Liver (tissue), 9 donors: ENCODE measurements around the gene TMEM179. TPM values are rescaled to one million over a fixed set of nuclear protein-coding genes. Genes with fewer than 3 reads are reported as not detected.

Experiments used
- DNase-seq: peaks from one replicate; pipeline ENCODE4 v3.0.0-alpha.2; 2017; ENCODE audit warnings: low spot score
- H3K27ac ChIP-seq, 2 donors: one replicate each; pipeline ENCODE4 v1.7.0; 2013; ENCODE audit warnings: inconsistent platforms in 2 of 2, low read length in 2 of 2, control low read depth in 1 of 2, low read depth in 1 of 2, mild to moderate bottlenecking in 1 of 2
- H3K27me3 ChIP-seq, 4 donors: one replicate each; pipeline versions ENCODE4 v1.6.1 to v1.7.0; 2013; ENCODE audit warnings: low read length in 3 of 4, inconsistent platforms in 1 of 4, mild to moderate bottlenecking in 1 of 4, moderate library complexity in 1 of 4; ENCODE audit not compliant: control insufficient read depth in 4 of 4, insufficient read depth in 4 of 4
- H3K36me3 ChIP-seq, 4 donors: one replicate each; pipeline versions ENCODE4 v1.6.1 to v1.7.0; 2013; ENCODE audit warnings: low read length in 3 of 4, mild to moderate bottlenecking in 3 of 4, low read depth in 1 of 4, moderate library complexity in 1 of 4; ENCODE audit not compliant: control insufficient read depth in 4 of 4, insufficient read depth in 3 of 4
- H3K4me1 ChIP-seq, 4 donors: one replicate each; pipeline versions ENCODE4 v1.6.1 to v1.7.0; 2013; ENCODE audit warnings: low read length in 3 of 4, mild to moderate bottlenecking in 3 of 4, moderate library complexity in 1 of 4; ENCODE audit not compliant: control insufficient read depth in 4 of 4, insufficient read depth in 4 of 4
- H3K4me3 ChIP-seq, 3 donors: one replicate each; pipeline versions ENCODE4 v1.6.1 to v1.7.0; 2013; ENCODE audit warnings: low read length in 3 of 3, control low read depth in 1 of 3, low read depth in 1 of 3, mild to moderate bottlenecking in 1 of 3
- H3K9ac ChIP-seq, 2 donors: one replicate each; pipeline ENCODE4 v1.7.0; 2013; ENCODE audit warnings: low read length in 2 of 2, mild to moderate bottlenecking in 2 of 2, moderate library complexity in 2 of 2, control low read depth in 1 of 2, low read depth in 1 of 2
- H3K9me3 ChIP-seq, 4 donors: one replicate each; pipeline versions ENCODE4 v1.6.1 to v1.7.0; 2013; ENCODE audit warnings: low read length in 3 of 4; ENCODE audit not compliant: control insufficient read depth in 4 of 4
- ATF3 ChIP-seq: IDR thresholded peaks from 2 replicates; pipeline ENCODE4 v1.6.1; 2016; ENCODE audit warnings: antibody characterized with exemption
- CTCF ChIP-seq: fragments of 150-350 bp; IDR thresholded peaks from 2 replicates; pipeline ENCODE4 v1.5.1; 2017; ENCODE audit warnings: improper control_type of control experiment, low read depth, low read length; ENCODE audit not compliant: missing input control
- EGR1 ChIP-seq, 2 donors: IDR thresholded peaks; 2 replicates each; pipeline ENCODE4 v1.6.1; 2016 to 2018; ENCODE audit warnings: antibody characterized with exemption in 2 of 2, low read depth in 2 of 2
- FOXA1 ChIP-seq: IDR thresholded peaks from 2 replicates; pipeline ENCODE4 v1.6.1; 2016; ENCODE audit warnings: antibody characterized with exemption
- FOXA2 ChIP-seq: IDR thresholded peaks from 2 replicates; pipeline ENCODE4 v1.6.1; 2016; ENCODE audit warnings: antibody characterized with exemption
- GABPA ChIP-seq, 2 donors: IDR thresholded peaks in 1 of 2; conservative IDR thresholded peaks in 1 of 2; 2 replicates each; pipeline ENCODE4 v1.6.1; 2016; ENCODE audit warnings: antibody characterized with exemption in 2 of 2, mild to moderate bottlenecking in 1 of 2, moderate library complexity in 1 of 2
- HNF4A ChIP-seq, 2 donors: conservative IDR thresholded peaks; 2 replicates each; pipeline ENCODE4 v1.6.1; 2016; ENCODE audit warnings: antibody characterized with exemption in 2 of 2, mild to moderate bottlenecking in 2 of 2
- JUND ChIP-seq, 2 donors: IDR thresholded peaks; 2 replicates each; pipeline ENCODE4 v1.6.1; 2016; ENCODE audit warnings: antibody characterized with exemption in 2 of 2
- MAX ChIP-seq: IDR thresholded peaks from 2 replicates; pipeline ENCODE4 v1.6.1; 2016; ENCODE audit warnings: antibody characterized with exemption
- NR2F2 ChIP-seq: IDR thresholded peaks from 2 replicates; pipeline ENCODE4 v1.6.1; 2016; ENCODE audit warnings: antibody characterized with exemption
- RAD21 ChIP-seq, 2 donors: IDR thresholded peaks; 2 replicates each; pipeline ENCODE4 v1.6.1; 2016; ENCODE audit warnings: antibody characterized with exemption in 2 of 2, mild to moderate bottlenecking in 2 of 2
- REST ChIP-seq: IDR thresholded peaks from 2 replicates; pipeline ENCODE4 v1.6.1; 2016; ENCODE audit warnings: antibody characterized with exemption, mild to moderate bottlenecking
- RXRA ChIP-seq, 2 donors: IDR thresholded peaks; 2 replicates each; pipeline ENCODE4 v1.6.1; 2017 to 2018; ENCODE audit warnings: antibody characterized with exemption in 2 of 2, mild to moderate bottlenecking in 1 of 2
- SP1 ChIP-seq: IDR thresholded peaks from 2 replicates; pipeline ENCODE4 v1.6.1; 2018; ENCODE audit warnings: antibody characterized with exemption, mild to moderate bottlenecking
- TAF1 ChIP-seq: conservative IDR thresholded peaks from 2 replicates; pipeline ENCODE4 v1.6.1; 2016; ENCODE audit warnings: antibody characterized with exemption, mild to moderate bottlenecking
- YY1 ChIP-seq: IDR thresholded peaks from 2 replicates; pipeline ENCODE4 v1.6.1; 2016; ENCODE audit warnings: antibody characterized with exemption, mild to moderate bottlenecking
- ZBTB33 ChIP-seq: IDR thresholded peaks from 2 replicates; pipeline ENCODE4 v1.6.1; 2016; ENCODE audit warnings: antibody characterized with exemption
- WGBS: extraction: QIAGEN DNeasy Blood & Tissue Kit; methylation state at CpG from one replicate; pipeline ENCODE4 v1.1.7; 2013; 5-methylcytosine and 5-hydroxymethylcytosine counted together
- polyA plus RNA-seq, 2 donors: library from polyadenylated mRNA; stranded (reverse) in 1 of 2; unstranded in 1 of 2; fragments of 200-250 nt in 1 of 2; fragments of >200 nt in 1 of 2; fragmentation: Nextera tagmentation in 1 of 2; extraction: Ambion mirVana in 1 of 2; gene quantifications; one replicate each; pipeline versions ENCODE4 v1.2.1 to v1.2.3, GENCODE V29; 2013 to 2015
- total RNA-seq, 2 donors: library from RNA; depleted of rRNA; stranded (reverse); fragments of >200 nt; gene quantifications; one replicate each; pipeline ENCODE4 v1.2.3, GENCODE V29; 2014
- donor health status: healthy.
- donor health status: healthy.
- donor health status: healthy.
- donor health status: healthy.
- donor health status: healthy.

The TMEM179 gene
- total and polyA plus RNA-seq, 4 donors = 0.12 to 0.37 TPM; not detected in 2

GRCh38 chr14:104638927-104639450 is 34.4 kb upstream of the TMEM179 start:
- Histone ChIP-seq H3K4me3 (no peak overlapping the region), H3K4me1 (peaks cover 0 to 12% (median 3%) of the 10 kb centered on the region in 4 donors), H3K9me3 (no peaks in the 10 kb centered on the region), H3K9ac (no peak overlapping the region), H3K36me3 (no peaks in the 10 kb centered on the region), H3K27ac (no peak overlapping the region), H3K27me3 (no peaks in the 10 kb centered on the region)
- WGBS = 67% methylated on average over 13 of the region's 13 CpGs
- no peak for TF ChIP-seq GABPA (IDR thresholded peaks at IDR 0.05 in 1 of 2, conservative IDR thresholded peaks at IDR 0.05 in 1 of 2)
- TF ChIP-seq MAX = no peak
- TF ChIP-seq HNF4A (conservative IDR thresholded peaks at IDR 0.05) = no peak
- no peak for TF ChIP-seq JUND (IDR thresholded peaks at IDR 0.05)
- no peak for TF ChIP-seq RAD21 (IDR thresholded peaks at IDR 0.05)
- no peak for TF ChIP-seq ATF3
- no peak for TF ChIP-seq ZBTB33
- no peak for TF ChIP-seq EGR1 (IDR thresholded peaks at IDR 0.05; ENCODE audit: low read depth in 2 of 2)
- no peak for TF ChIP-seq YY1
- TF ChIP-seq NR2F2 = no peak
- no peak for TF ChIP-seq SP1
- no peak for TF ChIP-seq TAF1
- TF ChIP-seq CTCF = no peak
- no peak for TF ChIP-seq RXRA (IDR thresholded peaks at IDR 0.05)
- TF ChIP-seq FOXA2 = no peak
- TF ChIP-seq REST = no peak
- TF ChIP-seq FOXA1 = no peak
- no peak for DNase-seq

GRCh38 chr14:104638190-104638589 is 33.6 kb upstream of the TMEM179 start:
- no peak for TF ChIP-seq RAD21 (IDR thresholded peaks at IDR 0.05)
- TF ChIP-seq JUND (IDR thresholded peaks at IDR 0.05) = no peak
- TF ChIP-seq FOXA2 = no peak
- no peak for TF ChIP-seq HNF4A (conservative IDR thresholded peaks at IDR 0.05)
- TF ChIP-seq REST = no peak
- peak; percentile 25 for TF ChIP-seq YY1
- no peak overlapping the region for H3K9ac ChIP-seq
- no peaks in the 10 kb centered on the region for H3K27me3 ChIP-seq

More at GRCh38 chr14:104638190-104638589, 33.6 kb upstream of the TMEM179 start:
- WGBS = 22% methylated on average over 12 of the region's 12 CpGs
- H3K4me1 ChIP-seq = peaks cover 0 to 12% (median 3%) of the 10 kb centered on the region in 4 donors
- no peaks in the 10 kb centered on the region for H3K36me3 ChIP-seq
- H3K9me3 ChIP-seq = no peaks in the 10 kb centered on the region
- no peak for DNase-seq
- no peak overlapping the region for H3K27ac ChIP-seq
- H3K4me3 ChIP-seq = no peak overlapping the region
